ENCODE data around the gene CDH15. TPM values are rescaled to one million over a fixed set of nuclear protein-coding genes. Genes with fewer than 3 reads are reported as not detected.
A peak's percentile ranks its signal among the peaks of the same experiment; 100 is the strongest.

The CDH15 gene
- total and polyA plus RNA-seq, 2 of the 13 experiments (the other 11 are each of a cell fraction or from before 2014, with no cell fraction given) = 0.74 to 2.2 TPM

GRCh38 chr16:89154390-89155183 is 17.0 kb upstream of the CDH15 start (continued):
- TF ChIP-seq ZNF281 (CRISPR knock-in tag; IDR thresholded peaks at IDR 0.05; ENCODE audit: borderline replicate concordance) = no peak
- no peak for TF ChIP-seq ARNTL (CRISPR knock-in tag; IDR thresholded peaks at IDR 0.05)

GRCh38 chr16:89155184-89155679 is 16.3 kb upstream of the CDH15 start:
- DNase-seq (ENCODE audit: low spot score) = no peak
- H3K36me3 ChIP-seq (replicated peaks in 1 of 2; ENCODE audit: control insufficient read depth in 1 of 2, insufficient read depth in 2 of 2, low read length in 2 of 2) = peaks cover 0 to 1% of the 10 kb centered on the region in 2 experiments; a peak in 2 of 5 replicates
- ChIA-PET POLR2A (interaction anchor here (1.1 kb wide), 1 partner anchor 12 kb away, joined by 3 read pairs; no protein-coding TSS in a partner anchor), CTCF (ENCODE audit: low intra/inter-chr PET ratio, low total read pairs) (no interaction called here)
- peaks cover 39% of the 10 kb centered on the region for H3K4me1 ChIP-seq (ENCODE audit: insufficient read depth, low read length)
- no peak for FAIRE-seq
- in situ Hi-C loops (cut with HindIII; ENCODE audit: extremely low pct_ligation_motif_present, low pct_unique_long_range_greater_than_20kb) = no loop called here
- H3K9me3 ChIP-seq (ENCODE audit: low read length) = no peaks in the 10 kb centered on the region
- no peak overlapping the region for H3K27ac ChIP-seq (ENCODE audit: extremely low read length, insufficient read depth, low read length)
- no peak overlapping the region for H3K9ac ChIP-seq (ENCODE audit: insufficient read depth, low read depth, low read length)
- peaks cover 17 to 30% of the 10 kb centered on the region in 2 experiments for H3K27me3 ChIP-seq (ENCODE audit: control insufficient read depth in 1 of 2, insufficient read depth in 2 of 2, low read length in 2 of 2)
- H3K4me3 ChIP-seq (replicated peaks in 1 of 3; ENCODE audit: insufficient read depth in 1 of 3, low read depth in 2 of 3, low read length in 3 of 3) = no peak overlapping the region
- BruUV-seq (replicated peaks) = no TSS peak
- WGBS (ENCODE audit: low lambda C conversion rate) = 23% methylated on average over 6 of the region's 19 CpGs
- H4K20me1 ChIP-seq (ENCODE audit: insufficient read depth, low read length) = no peaks in the 10 kb centered on the region; the same call in 1 of the 2 replicates
- intact Hi-C loops (cut with micrococcal nuclease; ENCODE audit: unreplicated experiment) = no loop called here
- H3K4me2 ChIP-seq (ENCODE audit: low read depth, low read length) = no peak overlapping the region
- no peak overlapping the region for H2AFZ ChIP-seq (ENCODE audit: low read length)
- H3K79me2 ChIP-seq (ENCODE audit: insufficient read depth, low read length) = no peaks in the 10 kb centered on the region
- ATAC-seq = peak; percentile 1; the same call in 2 of the 3 replicates
- TF ChIP-seq SALL1 (CRISPR knock-in tag; IDR thresholded peaks at IDR 0.05) (0 out of 2 replicates have a peak, but pooled peaks have one; percentile 24), SMARCE1 (IDR thresholded peaks at IDR 0.05; ENCODE audit: borderline replicate concordance) (no peak), KLF11 (CRISPR knock-in tag; IDR thresholded peaks at IDR 0.05) (no peak), ZBTB26 (CRISPR knock-in tag; IDR thresholded peaks at IDR 0.05; ENCODE audit: borderline replicate concordance) (0 out of 2 replicates have a peak, but pooled peaks have one; percentile 36), JUN (CRISPR knock-in tag; IDR thresholded peaks at IDR 0.05) (no peak), ZNF790 (CRISPR knock-in tag; IDR thresholded peaks at IDR 0.05; ENCODE audit: borderline replicate concordance) (no peak), CBX1 (IDR thresholded peaks at IDR 0.05; ENCODE audit: low read depth) (no peak), KLF13 (CRISPR knock-in tag; IDR thresholded peaks at IDR 0.05) (no peak), GMEB1 (CRISPR knock-in tag; IDR thresholded peaks at IDR 0.05; ENCODE audit: borderline replicate concordance) (no peak), GZF1 (CRISPR knock-in tag; IDR thresholded peaks at IDR 0.05) (no peak), ZBTB49 (CRISPR knock-in tag; IDR thresholded peaks at IDR 0.05; ENCODE audit: borderline replicate concordance) (no peak)
